HG02943 (cell line): ENCODE results near the gene HSPB8.
"Not testable (repeated sequence)": the region's sequence is repeated elsewhere in the genome, so short reads cannot be mapped to it uniquely, and the experiment has no call there.

ENCODE experiments used
- ATAC-seq: cut with Tn5 transposase; IDR thresholded peaks from one replicate; pipeline ENCODE4 v1.9.1; 2021; ENCODE audit warnings: mild to moderate bottlenecking, low read depth, moderate library complexity; ENCODE audit not compliant: unreplicated experiment

HSPB8 gene

DNA sequence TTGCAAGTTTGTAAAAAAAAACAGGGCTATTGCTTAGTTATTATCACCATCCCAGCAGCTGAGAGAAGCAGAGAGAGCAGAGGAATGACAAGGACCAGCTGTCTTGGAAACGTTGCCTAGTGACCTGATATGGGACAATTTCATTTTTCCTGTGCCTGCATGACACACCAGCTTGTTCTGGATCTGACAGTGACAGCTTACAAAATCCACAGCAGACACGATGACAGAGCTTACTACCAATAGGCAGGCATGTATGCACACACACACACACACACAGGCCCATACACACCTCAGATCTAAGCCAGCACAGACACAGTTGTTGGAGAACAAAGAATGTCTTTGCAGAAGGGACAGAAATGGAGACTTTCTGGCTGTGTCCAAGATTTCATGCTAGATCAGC lies 25.4 kb downstream of the HSPB8 start:
- no peak for ATAC-seq

GRCh38 chr12:119204671-119205285 lies 26.0 kb downstream of the HSPB8 start:
- no peak for ATAC-seq

DNA sequence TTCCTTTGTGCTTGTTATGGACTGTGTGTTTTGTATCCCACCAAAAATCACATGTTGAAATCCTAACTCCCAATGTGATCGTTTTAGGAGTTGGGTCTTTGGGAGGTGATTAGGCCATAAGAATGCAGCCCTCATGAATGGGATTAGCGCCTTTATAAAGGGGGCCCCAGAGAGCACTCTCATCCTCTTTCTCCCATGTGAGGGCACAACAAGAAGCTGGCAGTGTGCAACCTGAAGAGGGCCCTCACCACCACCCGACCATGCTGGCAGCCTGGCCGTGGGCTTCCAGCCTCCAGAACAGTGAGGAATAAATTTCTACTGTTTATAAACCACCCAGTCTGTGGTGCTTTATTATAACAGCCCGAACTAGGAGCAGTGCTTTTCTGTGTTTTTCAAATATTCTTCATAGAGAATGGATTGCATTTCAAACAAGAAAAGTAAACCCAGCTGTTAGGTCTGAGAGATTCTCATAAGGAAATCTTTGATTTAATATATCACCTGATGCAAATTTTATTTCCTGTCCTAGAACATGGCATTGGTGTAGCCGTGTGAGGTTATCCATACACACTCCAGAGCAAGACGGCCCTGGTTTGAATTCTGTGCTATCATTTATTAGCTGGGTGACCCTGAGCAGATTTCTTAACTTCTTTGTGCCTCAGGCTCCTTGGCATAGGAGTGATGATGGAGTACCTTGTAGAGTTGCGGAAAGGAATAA lies 27.8 kb downstream of the HSPB8 start:
- no peak for ATAC-seq

DNA sequence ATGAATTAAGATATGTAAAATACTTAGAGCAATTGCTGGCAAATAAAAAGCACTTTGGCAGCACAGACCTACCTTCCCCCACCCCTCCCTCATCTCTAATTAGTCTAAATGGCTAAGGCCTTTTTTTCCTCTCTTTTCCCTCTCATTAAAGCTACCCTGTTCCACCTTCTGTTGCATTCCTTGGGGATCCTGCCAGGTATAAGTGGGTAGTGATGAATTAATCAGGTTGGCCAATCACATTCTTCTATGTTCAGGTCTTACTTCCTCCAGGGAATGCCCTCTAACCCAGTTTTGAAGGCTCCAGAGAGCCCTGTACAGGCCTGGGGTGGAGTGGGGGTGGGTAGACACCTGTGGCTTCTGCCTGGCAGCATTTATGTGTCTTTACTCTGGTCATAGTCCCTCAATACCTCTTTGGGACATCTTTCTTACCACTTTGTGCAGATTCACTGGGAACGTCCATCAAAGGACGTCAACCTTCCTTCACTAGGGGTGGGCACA lies 28.4 kb downstream of the HSPB8 start:
- ATAC-seq: no peak

GRCh38 chr12:119208626-119209061 lies 29.9 kb downstream of the HSPB8 start:
- no peak for ATAC-seq

GRCh38 chr12:119211884-119212283 lies 33.2 kb downstream of the HSPB8 start:
- ATAC-seq: no peak

DNA sequence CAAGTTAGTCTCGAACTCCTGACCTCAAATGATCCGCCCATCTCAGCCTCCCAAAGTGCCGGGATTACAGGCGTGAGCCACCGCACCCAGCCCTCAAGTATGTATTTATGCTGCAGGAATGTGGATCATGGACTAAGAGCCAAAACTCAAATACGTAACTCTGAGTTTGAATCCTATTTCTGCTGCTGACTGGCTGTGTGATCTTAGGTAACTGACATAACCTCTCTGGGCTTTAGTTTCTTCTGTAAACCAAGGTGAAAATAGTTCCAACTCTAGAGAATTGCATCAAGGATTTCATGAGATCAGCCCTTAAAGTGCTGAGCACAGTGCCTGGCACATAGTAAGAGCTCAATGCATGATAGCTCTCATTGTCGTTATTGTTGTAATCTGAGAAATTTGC lies 37.4 kb downstream of the HSPB8 start:
- ATAC-seq: no peak

DNA sequence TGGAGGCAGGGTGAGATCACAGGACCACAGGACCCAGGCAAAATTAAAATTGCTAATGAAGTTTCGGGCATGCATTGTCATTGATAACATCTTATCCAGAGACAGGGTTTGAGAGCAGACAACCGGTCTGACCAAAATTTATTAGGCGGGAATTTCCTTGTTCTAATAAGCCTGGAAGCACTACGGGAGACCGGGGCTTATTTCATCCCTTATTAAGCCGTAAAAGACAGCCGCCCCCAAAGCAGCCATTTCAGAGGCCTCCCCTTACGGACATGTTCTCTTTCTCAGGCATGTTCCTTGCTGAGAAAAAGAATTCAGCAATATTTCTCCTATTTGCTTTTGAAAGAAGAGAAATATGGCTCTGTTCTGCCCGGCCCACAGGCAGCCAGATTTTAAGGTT lies 40.1 kb downstream of the HSPB8 start:
- ATAC-seq: not testable (repeated sequence)

- ATAC-seq: no peak
Observed at GRCh38 chr12:119222222-119222951, 43.7 kb downstream of the HSPB8 start.

DNA sequence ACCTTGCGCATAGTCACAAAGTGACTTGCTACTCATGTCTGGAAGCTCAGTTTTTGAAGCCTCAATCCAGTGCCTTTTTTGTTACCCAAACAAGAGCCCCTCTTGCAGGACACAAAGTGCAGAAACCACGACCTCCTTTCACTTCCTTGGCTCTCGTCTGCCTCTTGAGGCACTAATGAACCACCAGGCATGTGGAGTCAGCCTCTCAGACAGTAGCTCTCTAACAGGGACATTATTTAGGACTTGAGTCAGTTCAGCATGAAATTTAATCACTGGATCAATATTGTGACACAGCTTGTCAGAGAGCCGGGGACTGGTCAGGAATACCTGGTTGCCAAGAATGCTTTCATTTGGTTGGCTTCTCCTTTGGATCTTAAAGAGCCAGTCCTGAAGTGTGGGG lies 46.7 kb downstream of the HSPB8 start:
- ATAC-seq: no peak

GRCh38 chr12:119227292-119227691 lies 48.6 kb downstream of the HSPB8 start:
- no peak for ATAC-seq

- ATAC-seq: no peak
Observed at GRCh38 chr12:119229205-119229604, 50.5 kb downstream of the HSPB8 start.

- ATAC-seq: no peak
Observed at GRCh38 chr12:119229837-119230236, 51.1 kb downstream of the HSPB8 start.

- ATAC-seq: no peak
Observed at GRCh38 chr12:119230807-119231206, 52.1 kb downstream of the HSPB8 start.

- no peak for ATAC-seq
Observed at GRCh38 chr12:119231774-119232173, 53.0 kb downstream of the HSPB8 start.

DNA sequence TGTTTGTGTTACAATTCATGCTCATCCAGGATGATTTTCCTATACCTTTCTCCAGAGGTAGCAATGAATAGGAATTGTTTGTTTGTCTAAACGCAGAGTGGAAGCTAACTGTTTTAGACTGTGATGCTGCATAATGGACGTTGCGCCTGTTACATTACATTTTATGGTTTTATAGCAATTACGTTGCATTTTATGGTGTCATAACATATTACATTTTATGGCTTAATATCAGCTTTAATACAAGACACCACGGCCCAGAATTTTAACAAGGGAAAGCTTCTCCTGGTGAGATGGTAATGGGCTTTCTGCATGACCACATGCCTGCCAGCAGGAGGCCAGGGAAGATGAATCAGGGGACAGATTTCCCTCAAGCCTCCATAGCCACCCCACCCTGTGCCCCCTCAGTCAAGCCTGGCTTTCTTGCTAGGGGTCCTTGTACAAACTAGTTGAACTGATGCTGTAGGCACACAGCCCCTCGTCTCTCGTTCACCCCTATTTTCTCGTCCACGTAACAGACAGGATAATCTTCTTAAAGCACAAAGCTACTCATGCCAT lies 56.5 kb downstream of the HSPB8 start:
- no peak for ATAC-seq

DNA sequence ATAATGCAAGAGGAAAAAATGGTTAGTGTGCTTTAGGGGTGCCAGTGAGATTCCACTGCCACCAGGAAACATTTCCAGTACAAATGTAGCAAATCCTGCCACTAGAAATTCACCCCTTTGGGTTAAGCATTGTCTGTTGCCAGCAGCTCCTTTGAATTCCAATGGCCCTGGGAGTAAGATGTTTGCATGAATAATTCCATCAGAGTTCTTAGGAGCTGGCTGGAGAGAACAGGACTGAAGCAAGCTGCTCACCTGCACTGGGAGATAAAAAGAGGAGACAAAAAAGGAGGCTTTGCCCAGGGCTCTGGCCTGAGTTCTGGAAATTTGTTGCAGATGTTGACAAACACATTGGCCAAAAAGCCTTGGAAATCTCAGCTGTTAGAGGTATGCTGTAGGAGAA lies 57.6 kb downstream of the HSPB8 start:
- ATAC-seq: no peak

DNA sequence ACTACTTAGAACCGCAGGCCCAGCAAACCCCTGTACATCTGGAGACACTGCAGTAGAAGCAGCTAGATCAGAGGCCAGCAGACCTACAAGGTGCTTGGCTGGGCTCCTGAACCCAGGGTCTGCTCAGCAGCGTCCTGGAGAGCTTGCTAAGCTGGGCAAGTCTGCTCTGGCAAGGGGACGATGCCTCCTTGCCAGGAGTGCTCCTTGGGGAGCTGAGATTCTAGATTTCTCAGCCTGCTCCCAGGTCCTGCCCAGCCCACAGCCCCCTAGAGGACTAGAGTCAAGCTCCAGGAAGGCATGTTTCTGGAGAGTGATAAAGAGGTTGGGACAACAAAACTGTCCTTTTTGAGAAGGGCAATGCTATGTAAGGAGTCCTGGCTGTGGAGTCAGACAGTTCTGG lies 60.3 kb downstream of the HSPB8 start:
- ATAC-seq: no peak

DNA sequence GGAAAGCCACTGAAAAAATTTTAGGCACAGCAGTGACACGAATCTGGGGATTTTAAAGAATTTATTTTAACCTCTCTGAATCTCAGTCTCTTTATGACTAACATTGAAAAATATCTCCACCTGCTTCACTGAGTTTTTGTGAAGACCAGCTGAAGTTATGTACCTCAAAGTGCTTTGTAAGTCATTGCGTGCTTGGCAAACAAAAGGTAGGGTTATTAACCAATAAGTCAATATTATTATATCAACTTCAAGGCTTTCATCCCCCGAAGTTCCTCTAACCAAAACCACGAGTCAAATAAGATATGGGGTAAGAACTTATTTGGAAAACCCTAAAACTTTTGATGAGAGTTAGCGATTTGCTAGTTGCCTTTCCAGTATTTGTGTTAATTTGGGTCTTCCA lies 62.3 kb downstream of the HSPB8 start:
- no peak for ATAC-seq

DNA sequence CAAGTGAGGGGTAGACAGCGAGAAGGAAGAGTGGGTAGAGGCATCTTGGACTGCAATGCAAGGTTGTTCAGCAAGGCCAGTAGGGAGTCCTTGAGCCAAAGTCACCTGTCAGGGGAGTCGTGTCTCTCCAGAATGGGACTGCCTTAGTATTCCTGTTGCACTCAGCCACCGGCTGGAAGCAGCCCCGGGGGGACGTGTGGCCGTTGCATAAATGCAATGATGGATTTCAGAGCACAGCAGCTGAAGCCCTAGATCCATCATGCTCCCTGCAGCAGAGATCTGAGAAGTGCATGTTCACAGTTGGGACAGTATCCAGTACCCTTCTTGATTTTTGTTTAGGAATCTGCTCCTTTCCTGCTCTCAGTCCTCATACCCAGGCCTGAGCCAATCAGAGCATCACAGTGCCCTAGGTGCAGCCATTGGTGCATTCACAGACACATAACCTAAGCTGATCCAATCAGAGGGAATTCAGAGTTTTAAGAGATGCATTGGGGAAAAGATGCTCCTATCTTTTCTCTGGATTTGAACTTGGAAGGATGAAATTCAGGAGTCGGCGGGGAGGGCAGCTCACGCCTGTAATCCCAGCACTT lies 62.9 kb downstream of the HSPB8 start:
- no peak for ATAC-seq
